Hepatocyte (in vitro differentiated cells): Measurements from ENCODE around the gene PLPPR3.
"Not testable (repeated sequence)": the region's sequence is repeated elsewhere in the genome, so short reads cannot be mapped to it uniquely, and the experiment has no call there.

ENCODE experiments used
- CTCF ChIP-seq: fragments of 200-600 bp; sonication (generic); IDR thresholded peaks from 2 replicates; pipeline ENCODE4 v1.5.1; 2016; ENCODE audit warnings: antibody characterized with exemption, mild to moderate bottlenecking; ENCODE audit not compliant: poor library complexity
- EZH2 ChIP-seq: fragments of 200-600 bp; sonication (generic); IDR thresholded peaks from 2 replicates; pipeline ENCODE4 v1.6.1; 2016; ENCODE audit warnings: antibody characterized with exemption, mild to moderate bottlenecking, borderline replicate concordance

- not testable (repeated sequence) for TF ChIP-seq CTCF, EZH2
Observed at GRCh38 chr19:853614-854220, 32.0 kb upstream of the PLPPR3 start.
